ENCODE data around the gene TMEM17. TPM values are rescaled to one million over a fixed set of nuclear protein-coding genes. Genes with fewer than 3 reads are reported as not detected.

TMEM17 gene
- total RNA-seq, 6 donors from 2014 or later, result 1.0 to 4.7 (median 2.2) TPM

DNA sequence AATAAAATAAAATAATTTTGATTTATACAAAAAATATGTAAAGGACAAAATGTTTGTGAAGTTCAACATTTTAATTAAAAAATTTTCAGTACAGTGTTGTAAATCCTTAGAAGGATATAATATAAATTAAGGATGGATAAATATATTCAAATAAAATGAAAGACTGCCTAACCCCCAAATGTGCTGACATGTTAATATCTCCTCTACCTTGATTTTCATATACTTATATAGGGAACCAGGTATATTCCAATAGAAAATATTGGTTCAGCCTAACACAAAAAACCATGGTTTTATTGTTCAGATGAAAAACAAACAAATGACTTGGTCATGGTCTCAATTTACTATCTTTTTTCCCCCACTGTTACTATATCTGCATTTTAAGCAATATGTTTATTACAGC, 7.3 kb downstream of the TMEM17 start:
- H3K9me3 ChIP-seq, result no peaks in the 10 kb centered on the region
- H3K4me1 ChIP-seq, result peaks cover 0 to 5% (median 0%) of the 10 kb centered on the region in 4 donors
- H3K4me3 ChIP-seq, result no peak overlapping the region
- H3K27ac ChIP-seq, result no peak overlapping the region
- ATAC-seq (ENCODE audit: low FRiP score in 2 of 2), result no peak
- no peaks in the 10 kb centered on the region for H3K36me3 ChIP-seq
- TF ChIP-seq POLR2A (IDR thresholded peaks at IDR 0.05), result no peak
- DNase-seq, result no peak
- no peaks in the 10 kb centered on the region for H3K27me3 ChIP-seq

DNA sequence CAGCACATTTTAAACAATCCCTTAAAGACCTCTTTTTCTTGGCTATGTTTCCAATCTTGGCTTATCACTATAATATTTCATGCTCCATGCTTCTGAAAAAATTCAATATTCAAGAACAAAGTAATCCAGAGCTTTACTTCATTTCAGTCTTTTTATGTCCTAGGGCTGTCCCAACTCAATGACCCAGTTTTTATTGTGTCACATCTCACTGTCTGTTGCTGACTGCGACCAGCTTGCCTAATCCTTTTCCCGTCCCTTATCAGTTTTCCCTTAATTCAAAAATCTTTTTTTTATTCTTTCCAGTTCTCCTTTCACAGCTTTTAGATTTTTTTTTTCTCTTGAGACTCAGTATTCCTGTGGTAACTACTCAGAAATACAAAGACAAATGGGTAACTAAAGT, 10.2 kb downstream of the TMEM17 start:
- 39 to 44% methylated on average over 2 of the region's 2 CpGs for WGBS, 2 donors
- no peak overlapping the region for H3K27ac ChIP-seq
- no peak overlapping the region for H3K4me3 ChIP-seq
- no peak for TF ChIP-seq POLR2A (IDR thresholded peaks at IDR 0.05)
- no peak for TF ChIP-seq POLR2AphosphoS5 (IDR thresholded peaks at IDR 0.05)
- no peak for TF ChIP-seq EP300 (IDR thresholded peaks at IDR 0.05)
- TF ChIP-seq, protein P1, sequence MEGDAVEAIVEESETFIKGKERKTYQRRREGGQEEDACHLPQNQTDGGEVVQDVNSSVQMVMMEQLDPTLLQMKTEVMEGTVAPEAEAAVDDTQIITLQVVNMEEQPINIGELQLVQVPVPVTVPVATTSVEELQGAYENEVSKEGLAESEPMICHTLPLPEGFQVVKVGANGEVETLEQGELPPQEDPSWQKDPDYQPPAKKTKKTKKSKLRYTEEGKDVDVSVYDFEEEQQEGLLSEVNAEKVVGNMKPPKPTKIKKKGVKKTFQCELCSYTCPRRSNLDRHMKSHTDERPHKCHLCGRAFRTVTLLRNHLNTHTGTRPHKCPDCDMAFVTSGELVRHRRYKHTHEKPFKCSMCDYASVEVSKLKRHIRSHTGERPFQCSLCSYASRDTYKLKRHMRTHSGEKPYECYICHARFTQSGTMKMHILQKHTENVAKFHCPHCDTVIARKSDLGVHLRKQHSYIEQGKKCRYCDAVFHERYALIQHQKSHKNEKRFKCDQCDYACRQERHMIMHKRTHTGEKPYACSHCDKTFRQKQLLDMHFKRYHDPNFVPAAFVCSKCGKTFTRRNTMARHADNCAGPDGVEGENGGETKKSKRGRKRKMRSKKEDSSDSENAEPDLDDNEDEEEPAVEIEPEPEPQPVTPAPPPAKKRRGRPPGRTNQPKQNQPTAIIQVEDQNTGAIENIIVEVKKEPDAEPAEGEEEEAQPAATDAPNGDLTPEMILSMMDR (IDR thresholded peaks at IDR 0.05), result no peak
- H3K9me3 ChIP-seq, result no peaks in the 10 kb centered on the region
- ATAC-seq (ENCODE audit: low FRiP score in 2 of 2) (no peak), DNase-seq (no peak)
- H3K36me3 ChIP-seq, result no peaks in the 10 kb centered on the region
- H3K27me3 ChIP-seq, result no peaks in the 10 kb centered on the region
- H3K4me1 ChIP-seq, result no peaks in the 10 kb centered on the region

DNA sequence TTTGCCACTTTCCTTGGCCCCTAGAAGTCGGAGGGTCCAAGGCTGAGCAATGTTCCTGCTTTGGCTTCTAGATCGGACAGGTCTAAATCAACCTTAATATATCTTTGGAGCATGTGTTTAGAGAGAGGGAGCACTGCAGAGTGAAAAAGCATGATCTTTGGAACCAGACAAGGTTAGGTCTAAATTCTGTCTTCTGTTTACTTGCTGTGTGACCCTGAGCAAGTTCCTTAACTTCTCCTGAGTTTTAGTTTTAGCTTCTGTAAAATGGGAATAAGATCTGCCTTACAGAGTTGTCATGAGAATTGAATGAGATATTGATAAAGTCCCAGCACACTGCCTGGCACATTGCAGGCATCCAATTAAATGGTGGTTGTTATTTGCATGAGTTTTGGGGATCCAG, 13.9 kb downstream of the TMEM17 start:
- no peak for ATAC-seq (ENCODE audit: low FRiP score in 2 of 2)
- no peak for DNase-seq
- Histone ChIP-seq H3K4me3 (no peak overlapping the region), H3K27me3 (no peaks in the 10 kb centered on the region), H3K9me3 (no peaks in the 10 kb centered on the region), H3K36me3 (no peaks in the 10 kb centered on the region), H3K4me1 (no peaks in the 10 kb centered on the region), H3K27ac (no peak overlapping the region)
- TF ChIP-seq POLR2AphosphoS5 (IDR thresholded peaks at IDR 0.05) (no peak), POLR2A (IDR thresholded peaks at IDR 0.05) (no peak), EP300 (IDR thresholded peaks at IDR 0.05) (no peak)
- TF ChIP-seq, protein P1 (IDR thresholded peaks at IDR 0.05), result no peak
- WGBS, 2 donors, result 90 to 91% methylated on average over 2 of the region's 2 CpGs

DNA sequence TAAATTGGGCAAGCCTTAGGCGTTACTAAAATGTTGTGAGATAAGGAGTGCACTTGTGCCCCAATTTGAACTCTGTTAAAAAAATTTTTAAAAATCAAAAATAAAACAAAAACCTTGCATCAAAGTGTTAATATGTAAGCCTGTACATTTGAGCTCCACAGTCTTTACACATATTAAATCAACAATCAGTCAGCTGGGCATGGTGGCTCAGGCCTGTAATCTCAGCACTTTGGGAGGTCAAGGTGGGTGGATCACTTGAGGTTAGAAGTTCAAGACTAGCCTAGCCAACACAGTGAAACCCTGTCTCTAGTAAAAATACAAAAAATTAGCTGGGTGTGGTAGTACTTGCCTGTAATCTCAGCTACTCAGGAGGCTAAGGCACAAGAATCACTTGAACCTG, 16.3 kb downstream of the TMEM17 start:
- WGBS, 2 donors, result 70 to 83% methylated on average over 1 of the region's 1 CpG

DNA sequence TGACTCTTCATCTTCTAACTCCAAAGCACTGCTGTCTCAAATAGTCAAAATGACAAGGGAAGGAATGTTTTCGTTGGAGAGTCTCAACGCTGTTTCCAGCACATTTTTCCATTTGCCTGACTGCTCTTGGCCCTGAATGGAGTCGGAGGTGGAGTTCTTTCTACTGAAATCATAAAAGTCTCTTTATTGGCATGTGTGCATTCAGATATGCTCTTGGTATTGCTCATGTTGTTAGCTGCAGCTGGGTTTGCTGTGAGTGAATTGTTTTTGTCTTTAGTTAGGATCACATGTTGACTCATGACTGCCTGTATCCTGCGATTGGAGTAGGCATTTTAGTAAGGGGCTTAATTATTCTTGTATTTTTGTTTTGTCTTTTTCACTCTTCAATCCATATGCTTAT, 16.8 kb downstream of the TMEM17 start:
- ATAC-seq (ENCODE audit: low FRiP score in 2 of 2) (peak in 1 of 2 donors; percentile 80), DNase-seq (no peak)
- H3K4me3 ChIP-seq, result no peak overlapping the region
- no peaks in the 10 kb centered on the region for H3K27me3 ChIP-seq
- WGBS, 2 donors, result 74 to 86% methylated on average over 4 of the region's 4 CpGs
- no peaks in the 10 kb centered on the region for H3K9me3 ChIP-seq
- no peak overlapping the region for H3K27ac ChIP-seq
- H3K36me3 ChIP-seq, result no peaks in the 10 kb centered on the region
- peaks cover 4 to 11% (median 7%) of the 10 kb centered on the region in 4 donors for H3K4me1 ChIP-seq
- TF ChIP-seq EP300 (IDR thresholded peaks at IDR 0.05) (no peak), POLR2AphosphoS5 (IDR thresholded peaks at IDR 0.05) (no peak), POLR2A (IDR thresholded peaks at IDR 0.05) (no peak)
- TF ChIP-seq, protein P1 (IDR thresholded peaks at IDR 0.05), result no peak

More for the DNA sequence above, 16.3 kb downstream of the TMEM17 start:
- Histone ChIP-seq H3K4me1 (peaks cover 4 to 11% (median 7%) of the 10 kb centered on the region in 4 donors), H3K27ac (no peak overlapping the region), H3K27me3 (no peaks in the 10 kb centered on the region), H3K4me3 (no peak overlapping the region), H3K9me3 (no peaks in the 10 kb centered on the region), H3K36me3 (no peaks in the 10 kb centered on the region)
- TF ChIP-seq, protein P1 (IDR thresholded peaks at IDR 0.05), result no peak
- TF ChIP-seq POLR2A (IDR thresholded peaks at IDR 0.05) (no peak), EP300 (IDR thresholded peaks at IDR 0.05) (no peak), POLR2AphosphoS5 (IDR thresholded peaks at IDR 0.05) (no peak)
- DNase-seq (no peak), ATAC-seq (ENCODE audit: low FRiP score in 2 of 2) (no peak)
